GM12891 (cell line): Measurements from ENCODE around the gene TROAP.

ENCODE experiments used
- POLR2A ChIP-seq: IDR thresholded peaks from 2 replicates; pipeline ENCODE4 v1.6.1; 2011; ENCODE audit warnings: low read depth, low read length, control low read depth
- POLR2AphosphoS5 ChIP-seq: IDR thresholded peaks from 2 replicates; pipeline ENCODE4 v1.6.1; 2011; ENCODE audit warnings: low read depth, low read length, control low read depth
- POU2F2 ChIP-seq: IDR thresholded peaks from 2 replicates; pipeline ENCODE4 v1.6.1; 2011; ENCODE audit warnings: low read depth, mild to moderate bottlenecking, control low read depth, low read length, moderate library complexity
- SPI1 ChIP-seq: IDR thresholded peaks from 2 replicates; pipeline ENCODE4 v1.6.1; 2011; ENCODE audit warnings: low read depth, low read length, control low read depth
- TAF1 ChIP-seq: IDR thresholded peaks from 2 replicates; pipeline ENCODE4 v1.6.1; 2011; ENCODE audit warnings: low read depth, low read length, control low read depth

DNA sequence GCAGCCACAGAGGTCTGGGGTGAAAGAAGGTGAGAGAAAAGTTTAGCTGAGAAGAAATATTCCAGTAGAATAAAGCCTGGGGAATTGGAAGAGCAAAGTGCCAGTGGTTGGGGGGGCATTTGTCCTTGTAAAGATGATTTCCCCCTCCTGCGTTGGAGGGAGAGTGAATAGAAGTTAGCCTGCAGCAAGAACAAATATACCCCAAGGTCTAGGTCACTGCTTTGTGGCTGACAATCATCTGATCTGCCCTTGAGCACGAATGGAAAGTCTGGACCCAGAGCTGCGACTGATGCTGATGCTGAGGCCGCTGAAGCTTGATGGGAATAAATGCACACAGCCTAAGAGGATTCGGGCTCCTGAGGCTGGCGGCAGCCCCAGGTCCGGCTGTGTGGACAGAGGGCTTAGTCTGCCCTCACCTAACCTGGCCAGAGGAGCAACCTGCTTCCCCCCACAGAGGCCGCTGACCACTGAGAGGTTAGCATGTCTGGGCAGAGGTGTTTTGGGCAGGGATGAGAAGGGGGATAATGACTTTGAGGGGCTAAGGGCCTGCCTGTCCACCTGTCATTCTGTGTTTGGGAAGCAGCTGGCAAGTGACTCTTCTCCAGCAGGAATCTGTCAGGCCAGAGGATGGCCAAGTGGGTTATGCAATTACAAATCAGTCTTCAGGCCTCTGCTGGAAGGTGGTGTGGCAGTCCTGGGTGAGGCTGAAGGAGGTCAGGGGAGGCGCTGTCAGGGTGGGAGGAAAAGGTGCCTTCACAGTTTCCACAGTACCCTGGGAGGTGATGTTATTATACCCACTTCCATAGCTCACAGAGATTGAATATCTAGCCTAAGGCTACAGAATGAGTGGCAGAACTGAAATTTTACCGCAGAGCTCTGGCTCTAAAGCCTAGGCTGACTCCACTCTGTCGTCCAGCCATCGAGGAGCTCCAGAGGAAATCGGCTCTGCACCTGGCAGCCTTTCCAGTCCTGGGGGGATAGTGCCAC is 46.5 kb upstream of the TROAP start:
- TF ChIP-seq POLR2A (no peak), POLR2AphosphoS5 (no peak), TAF1 (no peak), POU2F2 (no peak), SPI1 (no peak)
